ENCODE data around the gene FBN2. TPM values are rescaled to one million over a fixed set of nuclear protein-coding genes. Genes with fewer than 3 reads are reported as not detected.

FBN2 gene
- total RNA-seq, 1 experiment from 2014 or later = 1.6 TPM

- POLR2A ChIA-PET (ENCODE audit: low non-redundant PET) = no interaction called here
- no peak for DNase-seq (ENCODE audit: low spot score)
- no peaks in the 10 kb centered on the region for H3K4me1 ChIP-seq (ENCODE audit: insufficient read depth, low read length, poor library complexity, severe bottlenecking)
- CTCF ChIA-PET = no interaction called here
- H3K27ac ChIP-seq (ENCODE audit: low read depth, low read length, poor library complexity, severe bottlenecking) = no peak overlapping the region
- no peaks in the 10 kb centered on the region for H3K9me3 ChIP-seq (ENCODE audit: low read depth, low read length, poor library complexity, severe bottlenecking)
- no peaks in the 10 kb centered on the region for H3K27me3 ChIP-seq (replicated peaks; ENCODE audit: insufficient read depth, low read depth, low read length, poor library complexity)
- TF ChIP-seq CTCF (conservative IDR thresholded peaks at IDR 0.05; ENCODE audit: low read depth, low read length) (no peak), EZH2 (IDR thresholded peaks at IDR 0.05; ENCODE audit: borderline replicate concordance, low read depth, low read length, poor library complexity, severe bottlenecking) (no peak)
- no peaks in the 10 kb centered on the region for H3K36me3 ChIP-seq (ENCODE audit: insufficient read depth, low read length, poor library complexity, severe bottlenecking)
- intact Hi-C loops (cut with micrococcal nuclease; ENCODE audit: unreplicated experiment) = no loop called here
- no TSS peak for BruUV-seq (replicated peaks)
- no peak overlapping the region for H3K4me3 ChIP-seq (ENCODE audit: low read depth, low read length, poor library complexity, severe bottlenecking)
Measured at GRCh38 chr5:128441941-128442350, 96.1 kb downstream of the FBN2 start.

DNA sequence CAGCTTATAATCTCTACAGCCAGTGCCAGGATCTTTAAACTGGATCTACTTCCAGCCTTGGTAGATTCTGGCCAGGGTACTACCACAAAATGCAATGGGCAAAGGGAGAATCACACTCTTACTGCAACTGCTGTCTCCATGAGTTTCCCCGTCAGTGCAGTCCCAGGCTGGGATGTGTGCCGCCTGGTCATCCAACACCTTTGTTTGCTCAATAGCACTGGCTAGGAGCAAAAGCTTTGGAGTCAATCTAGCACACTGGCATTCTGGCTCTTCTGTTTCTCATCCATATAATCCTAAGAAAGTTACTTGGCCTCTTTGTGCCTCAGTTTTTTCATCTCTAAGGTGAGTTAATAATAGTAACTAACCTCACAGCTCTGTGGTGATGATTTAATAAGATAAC, 96.9 kb downstream of the FBN2 start:
- H3K27ac ChIP-seq (ENCODE audit: low read depth, low read length, poor library complexity, severe bottlenecking) = no peak overlapping the region
- no peak overlapping the region for H3K4me3 ChIP-seq (ENCODE audit: low read depth, low read length, poor library complexity, severe bottlenecking)
- TF ChIP-seq EZH2 (IDR thresholded peaks at IDR 0.05; ENCODE audit: borderline replicate concordance, low read depth, low read length, poor library complexity, severe bottlenecking) (no peak), CTCF (conservative IDR thresholded peaks at IDR 0.05; ENCODE audit: low read depth, low read length) (no peak)
- no peaks in the 10 kb centered on the region for H3K4me1 ChIP-seq (ENCODE audit: insufficient read depth, low read length, poor library complexity, severe bottlenecking)
- CTCF ChIA-PET = no interaction called here
- DNase-seq (ENCODE audit: low spot score) = no peak
- POLR2A ChIA-PET (ENCODE audit: low non-redundant PET) = no interaction called here
- H3K9me3 ChIP-seq (ENCODE audit: low read depth, low read length, poor library complexity, severe bottlenecking) = no peaks in the 10 kb centered on the region
- intact Hi-C loops (cut with micrococcal nuclease; ENCODE audit: unreplicated experiment) = no loop called here
- no peaks in the 10 kb centered on the region for H3K36me3 ChIP-seq (ENCODE audit: insufficient read depth, low read length, poor library complexity, severe bottlenecking)
- H3K27me3 ChIP-seq (replicated peaks; ENCODE audit: insufficient read depth, low read depth, low read length, poor library complexity) = no peaks in the 10 kb centered on the region
- no TSS peak for BruUV-seq (replicated peaks)

GRCh38 chr5:128436749-128437188, 101.3 kb downstream of the FBN2 start:
- BruUV-seq (replicated peaks) = no TSS peak
- no peak overlapping the region for H3K4me3 ChIP-seq (ENCODE audit: low read depth, low read length, poor library complexity, severe bottlenecking)
- DNase-seq (ENCODE audit: low spot score) = no peak
- no peaks in the 10 kb centered on the region for H3K27me3 ChIP-seq (replicated peaks; ENCODE audit: insufficient read depth, low read depth, low read length, poor library complexity)
- ChIA-PET POLR2A (ENCODE audit: low non-redundant PET) (no interaction called here), CTCF (no interaction called here)
- H3K27ac ChIP-seq (ENCODE audit: low read depth, low read length, poor library complexity, severe bottlenecking) = no peak overlapping the region
- intact Hi-C loops (cut with micrococcal nuclease; ENCODE audit: unreplicated experiment) = no loop called here
- no peak for TF ChIP-seq CTCF (conservative IDR thresholded peaks at IDR 0.05; ENCODE audit: low read depth, low read length)
- TF ChIP-seq EZH2 (IDR thresholded peaks at IDR 0.05; ENCODE audit: borderline replicate concordance, low read depth, low read length, poor library complexity, severe bottlenecking) = no peak
- H3K36me3 ChIP-seq (ENCODE audit: insufficient read depth, low read length, poor library complexity, severe bottlenecking) = no peaks in the 10 kb centered on the region
- H3K9me3 ChIP-seq (ENCODE audit: low read depth, low read length, poor library complexity, severe bottlenecking) = no peaks in the 10 kb centered on the region
- H3K4me1 ChIP-seq (ENCODE audit: insufficient read depth, low read length, poor library complexity, severe bottlenecking) = no peaks in the 10 kb centered on the region

Measured in A673 (cell line).